Loucy (cell line): Measurements from ENCODE around the gene SDE2.

ENCODE experiments used
- CTCF ChIP-seq: fragments of 200-600 bp; sonication (generic); conservative IDR thresholded peaks from 2 replicates; pipeline ENCODE4 v1.5.1; 2014; ENCODE audit warnings: mild to moderate bottlenecking, antibody characterized with exemption, low read length
- EZH2phosphoT487 ChIP-seq: fragments of 200-600 bp; IDR thresholded peaks from 2 replicates; pipeline ENCODE4 v1.6.1; 2018; ENCODE audit warnings: antibody characterized with exemption, mild to moderate bottlenecking, moderate library complexity, borderline replicate concordance

GRCh38 chr1:226003502-226004170 is 4.5 kb upstream of the SDE2 start:
- TF ChIP-seq CTCF (no peak), EZH2phosphoT487 (no peak)
